ENCODE measurements around the gene MYO9A.
"Not testable (repeated sequence)": the region's sequence is repeated elsewhere in the genome, so short reads cannot be mapped to it uniquely, and the experiment has no call there.

The MYO9A gene

GRCh38 chr15:72086920-72087648, 30.9 kb downstream of the MYO9A start:
- no peak for DNase-seq

GRCh38 chr15:72086010-72086697, 31.8 kb downstream of the MYO9A start:
- DNase-seq = no peak

GRCh38 chr15:72082176-72082575, 35.8 kb downstream of the MYO9A start:
- DNase-seq = no peak

- DNase-seq = no peak
Measured at GRCh38 chr15:72078887-72079286, 39.1 kb downstream of the MYO9A start.

- no peak for DNase-seq
Measured at GRCh38 chr15:72077950-72078349, 40.0 kb downstream of the MYO9A start.

- no peak for DNase-seq
Measured at GRCh38 chr15:72074335-72075060, 43.5 kb downstream of the MYO9A start.

GRCh38 chr15:72071448-72071825, 46.5 kb downstream of the MYO9A start:
- DNase-seq = not testable (repeated sequence)

- DNase-seq = no peak
Measured at GRCh38 chr15:72070817-72071447, 47.0 kb downstream of the MYO9A start.

GRCh38 chr15:72068856-72069255, 49.1 kb downstream of the MYO9A start:
- DNase-seq = no peak

- no peak for DNase-seq
Measured at GRCh38 chr15:72065801-72066200, 52.1 kb downstream of the MYO9A start.

GRCh38 chr15:72063186-72063585, 54.8 kb downstream of the MYO9A start:
- DNase-seq = no peak

GRCh38 chr15:72062319-72062718, 55.6 kb downstream of the MYO9A start:
- no peak for DNase-seq

- no peak for DNase-seq
Measured at GRCh38 chr15:72060687-72061250, 57.2 kb downstream of the MYO9A start.

GRCh38 chr15:72058585-72058984, 59.4 kb downstream of the MYO9A start:
- DNase-seq = no peak

- no peak for DNase-seq
Measured at GRCh38 chr15:72057548-72058091, 60.3 kb downstream of the MYO9A start.

GRCh38 chr15:72056217-72056616, 61.7 kb downstream of the MYO9A start:
- not testable (repeated sequence) for DNase-seq

GRCh38 chr15:72053297-72053696, 64.7 kb downstream of the MYO9A start:
- not testable (repeated sequence) for DNase-seq

- no peak for DNase-seq
Measured at GRCh38 chr15:72050700-72051099, 67.2 kb downstream of the MYO9A start.

- no peak for DNase-seq
Measured at GRCh38 chr15:72047020-72047419, 70.9 kb downstream of the MYO9A start.

GRCh38 chr15:72044956-72045355, 73.0 kb downstream of the MYO9A start:
- no peak for DNase-seq

GRCh38 chr15:72042865-72043264, 75.1 kb downstream of the MYO9A start:
- DNase-seq = no peak

- DNase-seq = no peak
Measured at GRCh38 chr15:72042054-72042453, 75.9 kb downstream of the MYO9A start.

- no peak for DNase-seq
Measured at GRCh38 chr15:72037321-72037720, 80.6 kb downstream of the MYO9A start.
